Testis (tissue), 2 donors: ENCODE measurements around the gene NOMO2.
"Not testable (repeated sequence)": the region's sequence is repeated elsewhere in the genome, so short reads cannot be mapped to it uniquely, and the experiment has no call there.

Experiments
- POLR2A ChIP-seq: fragments of 450-650 bp; IDR thresholded peaks from one replicate; pipeline ENCODE4 v1.6.1; 2017; ENCODE audit warnings: antibody characterized with exemption, mild to moderate bottlenecking, moderate library complexity
- TF ChIP-seq, protein P1 (sequence below), 3 experiments: fragments of 450-650 bp in 2 of 3; fragments of 200-600 bp in 1 of 3; sonication (generic) in 1 of 3; IDR thresholded peaks; one replicate each; pipeline ENCODE4 v1.5.1; 2016 to 2019; ENCODE audit warnings: antibody characterized with exemption in 3 of 3, mild to moderate bottlenecking in 2 of 3, moderate library complexity in 1 of 3

GRCh38 chr16:18386517-18386916 is 175.4 kb downstream of the NOMO2 start:
- TF ChIP-seq, protein P1, sequence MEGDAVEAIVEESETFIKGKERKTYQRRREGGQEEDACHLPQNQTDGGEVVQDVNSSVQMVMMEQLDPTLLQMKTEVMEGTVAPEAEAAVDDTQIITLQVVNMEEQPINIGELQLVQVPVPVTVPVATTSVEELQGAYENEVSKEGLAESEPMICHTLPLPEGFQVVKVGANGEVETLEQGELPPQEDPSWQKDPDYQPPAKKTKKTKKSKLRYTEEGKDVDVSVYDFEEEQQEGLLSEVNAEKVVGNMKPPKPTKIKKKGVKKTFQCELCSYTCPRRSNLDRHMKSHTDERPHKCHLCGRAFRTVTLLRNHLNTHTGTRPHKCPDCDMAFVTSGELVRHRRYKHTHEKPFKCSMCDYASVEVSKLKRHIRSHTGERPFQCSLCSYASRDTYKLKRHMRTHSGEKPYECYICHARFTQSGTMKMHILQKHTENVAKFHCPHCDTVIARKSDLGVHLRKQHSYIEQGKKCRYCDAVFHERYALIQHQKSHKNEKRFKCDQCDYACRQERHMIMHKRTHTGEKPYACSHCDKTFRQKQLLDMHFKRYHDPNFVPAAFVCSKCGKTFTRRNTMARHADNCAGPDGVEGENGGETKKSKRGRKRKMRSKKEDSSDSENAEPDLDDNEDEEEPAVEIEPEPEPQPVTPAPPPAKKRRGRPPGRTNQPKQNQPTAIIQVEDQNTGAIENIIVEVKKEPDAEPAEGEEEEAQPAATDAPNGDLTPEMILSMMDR (IDR thresholded peaks at IDR 0.05): not testable (repeated sequence)
- not testable (repeated sequence) for TF ChIP-seq POLR2A
